A549 (cell line): ENCODE results near the gene PPHLN1.
"Not testable (repeated sequence)": the region's sequence is repeated elsewhere in the genome, so short reads cannot be mapped to it uniquely, and the experiment has no call there.

Experiments used
- POLR2A ChIP-seq: IDR thresholded peaks from 2 replicates; pipeline ENCODE4 v1.6.1; 2012; ENCODE audit warnings: mild to moderate bottlenecking, low read length
- TF ChIP-seq, protein P1 (sequence below): fragments of 450-650 bp; IDR thresholded peaks from 2 replicates; pipeline ENCODE4 v1.6.1; 2014; ENCODE audit warnings: antibody characterized with exemption
- TF ChIP-seq, protein P2 (sequence below): IDR thresholded peaks from 2 replicates; pipeline ENCODE4 v1.6.1; 2012
- TF ChIP-seq, protein P3 (sequence below): fragments of >200 bp; sonication (Bioruptor Twin); formaldehyde crosslinking; IDR thresholded peaks from 3 replicates; pipeline ENCODE4 v1.5.1; 2016

DNA sequence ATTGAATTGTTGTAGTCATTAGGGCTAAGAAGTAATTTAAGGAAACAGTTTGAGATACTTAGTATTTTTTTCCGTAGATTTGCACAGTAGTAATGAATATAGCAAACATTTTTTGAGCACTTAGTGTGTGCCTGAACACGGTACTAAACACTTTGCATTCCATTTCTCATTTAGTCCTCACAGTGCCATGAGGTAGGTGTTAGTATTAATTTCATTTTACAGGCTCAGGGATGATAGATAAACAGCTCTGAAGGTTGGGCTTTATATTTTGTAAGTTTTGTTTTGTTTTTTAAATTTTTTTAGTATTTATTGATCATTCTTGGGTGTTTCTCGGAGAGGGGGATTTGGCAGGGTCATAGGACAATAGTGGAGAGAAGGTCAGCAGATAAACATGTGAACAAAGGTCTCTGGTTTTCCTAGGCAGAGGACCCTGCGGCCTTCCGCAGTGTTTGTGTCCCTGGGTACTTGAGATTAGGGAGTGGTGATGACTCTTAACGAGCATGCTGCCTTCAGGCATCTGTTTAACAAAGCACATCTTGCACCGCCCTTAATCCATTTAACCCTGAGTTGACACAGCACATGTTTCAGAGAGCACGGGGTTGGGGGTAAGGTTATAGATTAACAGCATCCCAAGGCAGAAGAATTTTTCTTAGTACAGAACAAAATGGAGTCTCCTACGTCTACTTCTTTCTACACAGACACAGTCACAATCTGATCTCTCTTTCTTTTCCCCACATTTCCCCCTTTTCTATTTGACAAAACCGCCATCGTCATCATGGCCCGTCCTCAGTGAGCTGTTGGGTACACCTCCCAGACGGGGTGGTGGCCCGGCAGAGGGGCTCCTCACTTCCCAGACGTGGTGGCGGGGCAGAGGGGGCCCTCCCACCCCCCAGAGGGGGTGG is 23.4 kb downstream of the PPHLN1 start:
- TF ChIP-seq, protein P1, sequence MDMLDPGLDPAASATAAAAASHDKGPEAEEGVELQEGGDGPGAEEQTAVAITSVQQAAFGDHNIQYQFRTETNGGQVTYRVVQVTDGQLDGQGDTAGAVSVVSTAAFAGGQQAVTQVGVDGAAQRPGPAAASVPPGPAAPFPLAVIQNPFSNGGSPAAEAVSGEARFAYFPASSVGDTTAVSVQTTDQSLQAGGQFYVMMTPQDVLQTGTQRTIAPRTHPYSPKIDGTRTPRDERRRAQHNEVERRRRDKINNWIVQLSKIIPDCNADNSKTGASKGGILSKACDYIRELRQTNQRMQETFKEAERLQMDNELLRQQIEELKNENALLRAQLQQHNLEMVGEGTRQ: not testable (repeated sequence)
- not testable (repeated sequence) for TF ChIP-seq POLR2A
- TF ChIP-seq, protein P2, sequence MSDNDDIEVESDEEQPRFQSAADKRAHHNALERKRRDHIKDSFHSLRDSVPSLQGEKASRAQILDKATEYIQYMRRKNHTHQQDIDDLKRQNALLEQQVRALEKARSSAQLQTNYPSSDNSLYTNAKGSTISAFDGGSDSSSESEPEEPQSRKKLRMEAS: not testable (repeated sequence)
- TF ChIP-seq, protein P3, sequence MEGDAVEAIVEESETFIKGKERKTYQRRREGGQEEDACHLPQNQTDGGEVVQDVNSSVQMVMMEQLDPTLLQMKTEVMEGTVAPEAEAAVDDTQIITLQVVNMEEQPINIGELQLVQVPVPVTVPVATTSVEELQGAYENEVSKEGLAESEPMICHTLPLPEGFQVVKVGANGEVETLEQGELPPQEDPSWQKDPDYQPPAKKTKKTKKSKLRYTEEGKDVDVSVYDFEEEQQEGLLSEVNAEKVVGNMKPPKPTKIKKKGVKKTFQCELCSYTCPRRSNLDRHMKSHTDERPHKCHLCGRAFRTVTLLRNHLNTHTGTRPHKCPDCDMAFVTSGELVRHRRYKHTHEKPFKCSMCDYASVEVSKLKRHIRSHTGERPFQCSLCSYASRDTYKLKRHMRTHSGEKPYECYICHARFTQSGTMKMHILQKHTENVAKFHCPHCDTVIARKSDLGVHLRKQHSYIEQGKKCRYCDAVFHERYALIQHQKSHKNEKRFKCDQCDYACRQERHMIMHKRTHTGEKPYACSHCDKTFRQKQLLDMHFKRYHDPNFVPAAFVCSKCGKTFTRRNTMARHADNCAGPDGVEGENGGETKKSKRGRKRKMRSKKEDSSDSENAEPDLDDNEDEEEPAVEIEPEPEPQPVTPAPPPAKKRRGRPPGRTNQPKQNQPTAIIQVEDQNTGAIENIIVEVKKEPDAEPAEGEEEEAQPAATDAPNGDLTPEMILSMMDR: not testable (repeated sequence)
